ENCODE measurements around the gene IMP4. TPM values are rescaled to one million over a fixed set of nuclear protein-coding genes. Genes with fewer than 3 reads are reported as not detected.

The IMP4 gene
- polyA plus RNA-seq, 3 donors, result 57.6 to 81.2 (median 58.5) TPM

DNA sequence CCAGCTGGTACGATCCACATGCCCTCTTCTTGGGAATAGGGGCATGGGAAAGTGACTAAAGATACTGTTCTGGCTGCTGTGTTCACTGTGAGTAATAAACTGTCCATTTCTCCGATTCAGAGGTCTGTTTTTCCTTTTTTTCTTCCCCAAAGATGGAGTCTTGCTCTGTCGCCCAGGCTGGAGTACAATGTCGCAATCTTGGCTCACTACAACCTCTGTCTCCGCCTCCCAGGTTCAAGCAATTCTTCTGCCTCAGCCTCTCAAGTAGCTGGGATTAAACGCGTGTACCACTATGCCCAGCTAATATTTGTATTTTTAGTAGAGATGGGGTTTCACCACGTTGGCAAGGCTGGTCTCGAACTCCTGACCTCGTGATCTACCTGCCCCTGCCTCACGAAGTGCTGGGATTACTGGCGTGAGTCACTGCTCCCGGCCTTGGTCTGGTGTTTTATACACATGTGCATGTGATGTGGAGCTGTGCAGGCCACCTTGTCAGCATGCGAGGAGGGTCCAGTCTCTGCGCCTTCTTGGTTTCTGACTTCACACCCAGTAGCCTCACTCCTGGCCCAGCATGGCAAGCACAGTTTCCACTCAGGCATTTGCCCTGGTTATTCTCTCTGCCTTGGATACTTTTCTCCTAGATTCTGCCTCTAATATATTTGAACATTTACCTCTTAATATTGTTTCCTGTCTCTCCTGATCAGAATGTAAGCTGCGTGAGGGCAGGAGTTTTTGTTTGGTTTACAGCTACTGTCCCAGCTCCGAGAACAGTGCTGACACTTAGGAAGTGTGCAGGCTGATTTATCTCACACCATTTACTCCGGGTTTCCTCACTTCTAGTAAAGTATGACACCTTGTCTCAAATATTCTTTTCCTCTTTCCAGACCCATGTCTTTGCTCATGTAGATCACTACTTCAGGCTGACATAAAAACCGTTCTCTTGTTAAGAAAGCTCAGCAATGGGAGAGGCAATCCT is 32.9 kb downstream of the IMP4 start:
- Mint-ChIP-seq H3K27me3 (ENCODE audit: low read depth in 3 of 3) (peaks cover 0 to 5% (median 4%) of the 10 kb centered on the region in 3 donors), H3K9me3 (peaks cover 0 to 2% (median 0%) of the 10 kb centered on the region in 7 donors), H3K27ac (peak overlapping the region in 6 of 7 donors; percentile 37 to 83 (median 60)), H3K4me1 (peaks cover 67% of the 10 kb centered on the region), H3K4me3 (peak overlapping the region in 1 of 2 donors; percentile 16), H3K36me3 (peaks cover 57 to 62% of the 10 kb centered on the region in 2 donors)
- H3K4me1 ChIP-seq (ENCODE audit: control insufficient read depth in 1 of 2, insufficient read depth in 2 of 2, low read length in 2 of 2), result peaks cover 53 to 70% of the 10 kb centered on the region in 2 donors
- peak overlapping the region in 1 of 2 donors; percentile 59 for H3K27ac ChIP-seq (ENCODE audit: low read depth in 1 of 2, low read length in 2 of 2)
- no peaks in the 10 kb centered on the region for H3K27me3 ChIP-seq (ENCODE audit: control insufficient read depth in 2 of 2, insufficient read depth in 2 of 2, low read length in 2 of 2)
- WGBS (ENCODE audit: insufficient coverage), result 85% methylated on average over 8 of the region's 19 CpGs
- intact Hi-C loops (cut with micrococcal nuclease), result no loop called here
- no peak overlapping the region for H3K9ac ChIP-seq (ENCODE audit: insufficient read depth, low read length, poor library complexity, severe bottlenecking)
- peaks cover 80% of the 10 kb centered on the region for H4K20me1 ChIP-seq (ENCODE audit: insufficient read depth, low read length)
- H2AFZ ChIP-seq (ENCODE audit: insufficient read depth, low read depth, low read length, poor library complexity, severe bottlenecking), result no peak overlapping the region
- no peaks in the 10 kb centered on the region for H3K9me3 ChIP-seq (replicated peaks in 1 of 2; ENCODE audit: control insufficient read depth in 1 of 2, insufficient read depth in 1 of 2, low read length in 2 of 2)
- TF ChIP-seq, protein P1, sequence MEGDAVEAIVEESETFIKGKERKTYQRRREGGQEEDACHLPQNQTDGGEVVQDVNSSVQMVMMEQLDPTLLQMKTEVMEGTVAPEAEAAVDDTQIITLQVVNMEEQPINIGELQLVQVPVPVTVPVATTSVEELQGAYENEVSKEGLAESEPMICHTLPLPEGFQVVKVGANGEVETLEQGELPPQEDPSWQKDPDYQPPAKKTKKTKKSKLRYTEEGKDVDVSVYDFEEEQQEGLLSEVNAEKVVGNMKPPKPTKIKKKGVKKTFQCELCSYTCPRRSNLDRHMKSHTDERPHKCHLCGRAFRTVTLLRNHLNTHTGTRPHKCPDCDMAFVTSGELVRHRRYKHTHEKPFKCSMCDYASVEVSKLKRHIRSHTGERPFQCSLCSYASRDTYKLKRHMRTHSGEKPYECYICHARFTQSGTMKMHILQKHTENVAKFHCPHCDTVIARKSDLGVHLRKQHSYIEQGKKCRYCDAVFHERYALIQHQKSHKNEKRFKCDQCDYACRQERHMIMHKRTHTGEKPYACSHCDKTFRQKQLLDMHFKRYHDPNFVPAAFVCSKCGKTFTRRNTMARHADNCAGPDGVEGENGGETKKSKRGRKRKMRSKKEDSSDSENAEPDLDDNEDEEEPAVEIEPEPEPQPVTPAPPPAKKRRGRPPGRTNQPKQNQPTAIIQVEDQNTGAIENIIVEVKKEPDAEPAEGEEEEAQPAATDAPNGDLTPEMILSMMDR (IDR thresholded peaks at IDR 0.05), result no peak
- H3K36me3 ChIP-seq (replicated peaks in 1 of 2; ENCODE audit: control insufficient read depth in 1 of 2, insufficient read depth in 2 of 2, low read length in 2 of 2), result peaks cover 39 to 69% of the 10 kb centered on the region in 2 donors
- no peak overlapping the region for H3K4me2 ChIP-seq (replicated peaks; ENCODE audit: extremely low read depth, low read length, poor library complexity, severe bottlenecking)
- H3K79me2 ChIP-seq (ENCODE audit: insufficient read depth, low read length), result peaks cover 98% of the 10 kb centered on the region
- H3K4me3 ChIP-seq (replicated peaks in 1 of 3; ENCODE audit: low read depth in 2 of 3, low read length in 3 of 3), result no peak overlapping the region
- DNase-seq, result no peak

DNA sequence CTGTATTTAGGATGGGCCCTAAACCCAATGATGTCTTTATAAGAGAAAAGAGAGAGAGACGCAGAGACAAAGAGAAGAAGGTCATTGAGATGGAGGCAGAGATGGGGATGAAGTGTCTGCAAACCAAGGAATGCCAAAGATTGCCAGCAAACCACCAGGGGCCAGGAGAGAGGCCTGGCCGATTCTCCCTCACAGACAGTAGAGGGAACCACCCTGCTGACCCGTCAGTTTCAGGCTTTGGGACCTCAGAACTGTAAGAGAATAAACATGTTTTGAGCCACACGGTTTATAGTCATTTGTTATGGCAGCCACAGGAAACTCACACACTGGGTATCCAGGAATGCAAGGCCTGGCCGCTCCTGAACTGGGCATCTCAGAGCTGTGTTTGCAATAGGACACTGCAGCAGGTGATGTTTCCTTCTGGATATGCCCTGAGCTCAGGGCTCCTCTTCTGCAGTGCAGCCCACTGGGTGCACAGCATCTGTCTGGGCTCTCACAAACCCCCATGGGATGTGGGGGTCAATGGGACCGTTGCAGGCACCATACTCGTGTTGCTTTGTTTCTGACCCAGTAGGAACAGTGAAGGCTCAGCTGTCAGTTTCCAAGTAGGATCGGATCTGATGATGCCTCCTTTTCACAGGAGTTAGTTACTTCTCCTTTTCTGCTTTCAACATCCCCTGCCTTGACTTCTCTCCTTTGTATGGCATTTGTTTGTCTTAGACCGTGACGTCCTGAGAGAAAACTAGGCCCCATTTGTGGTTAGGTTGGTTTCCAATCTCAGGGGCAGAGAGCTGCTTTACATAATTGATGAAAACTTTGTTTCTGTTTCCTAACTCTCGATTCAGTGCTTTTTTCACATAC is 34.0 kb downstream of the IMP4 start:
- H3K4me1 ChIP-seq (ENCODE audit: control insufficient read depth in 1 of 2, insufficient read depth in 2 of 2, low read length in 2 of 2), result peaks cover 42 to 59% of the 10 kb centered on the region in 2 donors
- intact Hi-C loops (cut with micrococcal nuclease), result no loop called here
- H3K4me3 ChIP-seq (replicated peaks in 1 of 3; ENCODE audit: low read depth in 2 of 3, low read length in 3 of 3), result no peak overlapping the region
- WGBS (ENCODE audit: insufficient coverage), result 53% methylated on average over 6 of the region's 11 CpGs
- H4K20me1 ChIP-seq (ENCODE audit: insufficient read depth, low read length), result peaks cover 91% of the 10 kb centered on the region
- H3K4me2 ChIP-seq (replicated peaks; ENCODE audit: extremely low read depth, low read length, poor library complexity, severe bottlenecking), result no peak overlapping the region
- Mint-ChIP-seq H3K9me3 (no peaks in the 10 kb centered on the region), H3K4me3 (peak overlapping the region in 1 of 2 donors; percentile 42), H3K4me1 (peaks cover 56% of the 10 kb centered on the region), H3K27ac (peak overlapping the region in 4 of 7 donors; percentile 14 to 60 (median 42)), H3K27me3 (ENCODE audit: low read depth in 3 of 3) (peaks cover 0 to 4% (median 2%) of the 10 kb centered on the region in 3 donors), H3K36me3 (peaks cover 58 to 63% of the 10 kb centered on the region in 2 donors)
- H2AFZ ChIP-seq (ENCODE audit: insufficient read depth, low read depth, low read length, poor library complexity, severe bottlenecking), result no peak overlapping the region
- peak in 1 of 3 donors; percentile 18 for DNase-seq
- peak overlapping the region in 1 of 2 donors; percentile 54 for H3K27ac ChIP-seq (ENCODE audit: low read depth in 1 of 2, low read length in 2 of 2)
- H3K9me3 ChIP-seq (replicated peaks in 1 of 2; ENCODE audit: control insufficient read depth in 1 of 2, insufficient read depth in 1 of 2, low read length in 2 of 2), result no peaks in the 10 kb centered on the region
- H3K9ac ChIP-seq (ENCODE audit: insufficient read depth, low read length, poor library complexity, severe bottlenecking), result no peak overlapping the region
- peaks cover 45 to 75% of the 10 kb centered on the region in 2 donors for H3K36me3 ChIP-seq (replicated peaks in 1 of 2; ENCODE audit: control insufficient read depth in 1 of 2, insufficient read depth in 2 of 2, low read length in 2 of 2)
- H3K27me3 ChIP-seq (ENCODE audit: control insufficient read depth in 2 of 2, insufficient read depth in 2 of 2, low read length in 2 of 2), result no peaks in the 10 kb centered on the region
- TF ChIP-seq, protein P1 (IDR thresholded peaks at IDR 0.05), result no peak
- H3K79me2 ChIP-seq (ENCODE audit: insufficient read depth, low read length), result peaks cover 100% of the 10 kb centered on the region

Measured in CD14-positive monocyte (primary cell).